ENCODE data around the gene ATP9A.
"Not testable (repeated sequence)": the region's sequence is repeated elsewhere in the genome, so short reads cannot be mapped to it uniquely, and the experiment has no call there.

Gene ATP9A

DNA sequence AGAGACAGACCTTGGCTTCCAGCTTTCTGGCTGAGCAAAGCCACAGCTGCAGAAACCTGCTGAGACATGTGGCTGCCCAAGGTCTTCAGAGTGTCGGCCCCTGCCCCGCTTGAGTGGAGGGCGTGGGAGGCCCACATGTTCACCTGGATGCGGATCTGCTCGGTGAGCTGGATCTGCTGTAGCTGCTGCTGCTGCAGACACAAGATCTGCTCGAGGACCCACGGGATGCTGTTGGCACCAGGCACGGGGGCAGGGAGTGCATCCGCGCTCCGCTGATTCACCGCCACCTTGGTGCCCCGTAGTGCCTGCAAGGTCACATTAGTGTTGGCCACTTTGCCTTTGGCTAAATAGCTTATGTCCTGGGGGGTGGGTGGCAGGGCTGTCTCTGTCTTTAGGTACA, 23.4 kb upstream of the ATP9A start:
- no peak for DNase-seq (ENCODE audit: low read depth in 2 of 2)

DNA sequence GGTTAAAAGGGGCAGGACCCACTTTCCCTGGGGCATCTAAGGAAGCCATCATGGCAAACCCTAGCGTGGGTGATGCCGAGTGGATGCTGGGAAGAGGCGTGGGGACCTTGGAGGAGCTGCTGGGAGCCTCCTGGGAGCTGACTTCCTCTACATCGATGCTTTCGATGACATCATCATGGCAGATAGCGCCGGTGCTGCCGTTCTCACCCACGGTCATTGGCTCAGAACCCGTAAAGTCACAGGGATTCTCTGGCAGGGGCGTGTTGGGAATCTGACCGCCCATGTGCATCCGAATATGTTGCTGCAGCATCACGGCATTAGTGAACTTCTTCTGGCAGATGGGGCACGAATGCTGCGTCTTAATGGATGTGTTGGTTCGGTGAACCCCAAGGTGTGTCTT, 22.1 kb upstream of the ATP9A start:
- DNase-seq (ENCODE audit: low read depth in 2 of 2), result no peak

DNA sequence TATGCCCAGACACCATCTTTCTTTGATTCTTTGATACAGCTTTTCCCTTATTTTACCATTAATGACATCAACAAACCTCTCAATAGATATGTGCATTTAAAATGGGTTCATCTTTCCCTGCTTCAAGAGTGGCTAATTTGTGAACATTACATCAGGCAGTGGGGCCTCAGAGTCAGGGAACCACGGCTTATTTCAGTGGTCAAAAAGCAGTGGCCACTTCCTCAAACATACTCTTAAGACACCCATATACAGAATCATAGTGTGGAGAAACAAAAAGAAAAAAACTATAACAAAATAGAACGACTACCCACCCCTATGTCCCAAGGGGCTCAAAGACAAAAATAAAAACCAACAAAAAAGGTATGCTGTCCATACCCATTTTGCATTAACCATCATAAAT, 21.2 kb upstream of the ATP9A start:
- DNase-seq (ENCODE audit: low read depth in 2 of 2), result no peak

DNA sequence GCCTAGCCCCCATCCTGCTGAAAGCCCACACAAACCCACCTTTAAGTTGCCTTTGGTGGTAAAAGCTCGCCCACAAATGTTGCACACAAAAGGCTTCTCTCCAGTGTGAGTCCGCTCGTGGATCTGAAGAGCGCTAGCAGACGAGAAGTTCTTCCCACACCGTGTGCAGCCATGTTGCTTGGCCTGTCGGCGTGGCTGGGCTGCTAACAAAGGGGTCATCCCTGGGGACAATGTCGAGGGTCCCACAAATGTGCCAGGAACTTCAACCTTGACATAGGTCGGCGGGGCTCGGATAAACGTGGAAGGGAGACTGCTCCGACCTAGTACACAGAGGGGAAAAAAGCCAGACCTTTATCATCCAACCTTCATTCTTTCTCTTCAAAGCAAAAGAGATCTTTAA, 20.6 kb upstream of the ATP9A start:
- DNase-seq (ENCODE audit: low read depth in 2 of 2), result no peak

DNA sequence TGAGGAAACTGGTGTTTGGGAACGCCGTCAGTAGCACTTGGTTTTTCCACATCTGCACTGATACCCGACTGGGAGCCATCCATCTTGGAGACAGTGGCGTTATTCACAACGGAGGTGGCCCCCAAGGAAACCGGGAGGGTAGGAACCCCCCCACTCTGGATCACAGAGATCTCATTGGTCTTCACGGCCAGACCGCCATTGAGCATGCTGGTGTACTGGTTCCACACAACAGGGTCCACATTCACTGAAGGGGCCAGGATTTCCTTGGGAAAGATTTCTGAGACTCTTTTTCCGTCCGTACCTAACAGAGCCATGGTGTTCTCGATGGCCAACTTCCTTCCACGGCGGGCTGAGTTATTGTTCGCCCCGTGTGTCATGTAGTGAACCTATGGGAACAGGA, 16.1 kb upstream of the ATP9A start:
- no peak for DNase-seq (ENCODE audit: low read depth in 2 of 2)

DNA sequence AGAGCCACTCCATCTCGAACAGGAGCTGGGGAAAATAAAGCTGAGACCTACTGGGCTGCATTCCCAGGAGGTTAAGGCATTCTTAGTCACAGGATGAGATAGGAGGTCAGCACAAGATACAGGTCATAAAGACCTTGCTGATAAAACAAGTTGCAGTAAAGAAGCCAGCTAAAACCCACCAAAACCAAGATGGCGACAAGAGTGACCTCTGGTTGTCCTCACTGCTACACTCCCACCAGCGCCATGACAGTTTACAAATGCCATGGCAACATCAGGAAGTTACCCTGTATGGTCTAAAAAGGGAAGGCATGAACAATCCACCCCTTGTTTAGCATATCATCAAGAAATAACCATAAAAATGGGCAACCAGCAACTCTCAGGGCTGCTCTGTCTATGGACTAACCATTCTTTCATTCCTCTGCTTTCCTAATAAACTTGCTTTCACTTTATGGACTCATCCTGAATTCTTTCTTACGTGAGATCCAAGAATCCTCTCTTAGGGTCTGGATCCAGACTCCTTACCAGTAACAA, 10.1 kb upstream of the ATP9A start:
- not testable (repeated sequence) for DNase-seq (ENCODE audit: low read depth in 2 of 2)

DNA sequence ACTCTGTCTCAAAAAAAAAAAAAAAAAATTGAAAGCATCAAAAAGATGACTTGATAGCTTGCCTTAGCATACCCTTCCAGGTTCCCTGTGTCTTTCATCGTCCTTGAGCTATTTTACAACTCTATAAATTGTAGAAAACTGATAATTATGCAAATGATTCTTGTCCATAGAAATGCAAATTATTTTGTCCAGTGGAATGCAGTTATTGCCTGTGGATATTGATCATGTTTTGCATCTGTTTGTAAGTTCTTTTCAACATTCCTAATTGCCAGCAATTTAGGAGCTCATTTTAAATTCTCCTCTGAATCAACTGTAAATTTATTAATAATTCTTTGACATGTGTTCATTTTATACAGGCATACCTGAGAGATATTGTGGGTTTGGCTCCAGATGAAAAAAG, 7.1 kb upstream of the ATP9A start:
- no peak for DNase-seq (ENCODE audit: low read depth in 2 of 2)

DNA sequence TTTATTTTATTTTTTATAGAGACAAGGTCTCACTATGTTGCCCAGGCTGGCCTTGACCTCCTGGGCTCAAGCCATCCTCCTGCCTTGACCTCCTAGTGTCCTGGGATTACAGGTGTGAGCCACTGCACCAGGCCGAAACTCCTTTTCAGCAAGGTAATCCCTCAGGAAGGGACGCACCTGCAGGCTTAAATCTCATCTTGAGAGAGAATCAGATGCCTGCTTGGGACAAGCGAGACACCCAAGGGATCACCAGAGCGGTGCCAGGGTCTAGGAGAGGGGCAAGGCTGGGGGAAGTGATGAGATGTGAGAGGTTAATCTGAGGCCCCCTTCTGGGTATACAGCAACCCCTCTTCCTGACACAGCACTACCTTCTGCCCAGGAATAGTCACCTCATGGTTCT, 4.0 kb upstream of the ATP9A start:
- no peak for DNase-seq (ENCODE audit: low read depth in 2 of 2)

DNA sequence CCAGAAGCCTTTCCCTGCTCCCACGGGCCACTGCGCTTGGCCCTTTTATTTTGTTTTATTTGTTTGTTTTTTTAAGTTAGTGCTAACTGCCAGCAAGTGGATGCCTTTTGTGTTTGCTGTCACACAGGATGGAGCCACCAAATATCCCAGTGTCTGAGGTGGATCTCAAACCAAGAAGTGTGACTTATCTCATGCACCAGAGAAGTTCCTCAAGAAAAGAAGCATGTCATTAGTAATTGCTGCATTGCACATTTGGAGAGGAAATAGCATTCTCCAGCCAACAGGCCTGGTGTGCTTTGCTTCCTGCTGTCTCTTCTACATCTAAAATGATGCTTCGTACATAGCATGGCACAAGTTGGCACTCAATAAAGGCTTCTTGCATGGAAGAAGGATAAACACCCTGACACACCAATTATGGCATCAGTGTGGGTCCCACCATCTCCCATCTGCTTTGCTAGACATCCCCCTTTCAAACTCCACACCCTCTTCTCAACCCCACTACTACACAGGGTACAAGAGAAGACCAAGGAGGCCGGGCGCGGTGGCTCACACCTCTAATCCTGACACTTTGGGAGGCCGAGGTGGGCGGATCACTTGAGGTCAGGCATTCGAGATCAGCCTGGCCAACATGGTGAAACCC, 1.9 kb upstream of the ATP9A start:
- DNase-seq (ENCODE audit: low read depth in 2 of 2), result no peak

DNA sequence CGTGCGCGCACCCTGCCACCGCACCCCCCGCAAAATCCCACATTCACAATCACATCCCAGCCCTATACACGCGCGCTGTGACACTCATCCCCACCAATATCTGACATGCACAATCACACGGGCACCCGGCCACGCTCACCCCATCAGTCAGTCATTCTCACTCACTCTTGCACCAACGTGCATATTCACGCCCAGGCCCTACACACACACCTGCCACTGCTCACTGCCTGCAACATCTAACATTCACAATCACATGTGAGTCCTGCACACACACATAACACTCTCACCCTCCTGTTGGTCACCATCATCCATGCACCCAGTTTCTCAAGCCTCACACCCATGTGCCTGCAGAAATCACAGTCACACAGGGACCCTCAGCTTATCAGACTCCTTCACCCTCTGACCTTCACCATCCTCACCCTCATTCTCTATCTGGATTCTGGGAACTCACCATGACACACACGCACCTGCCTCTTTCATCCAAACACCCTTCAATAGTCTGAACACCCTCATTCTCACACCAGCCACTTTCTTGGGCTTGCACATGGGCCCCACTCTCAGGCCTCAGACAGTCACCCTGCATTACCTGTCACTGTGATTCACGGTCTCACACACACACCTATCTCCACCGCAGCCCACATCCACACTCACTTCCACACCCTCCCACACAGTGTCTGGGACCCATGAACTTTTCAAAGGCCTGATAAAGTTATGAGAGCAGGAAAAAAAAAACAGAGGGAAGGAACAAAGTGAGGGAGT, 748 bp upstream of the ATP9A start:
- no peak for DNase-seq (ENCODE audit: low read depth in 2 of 2)

DNA sequence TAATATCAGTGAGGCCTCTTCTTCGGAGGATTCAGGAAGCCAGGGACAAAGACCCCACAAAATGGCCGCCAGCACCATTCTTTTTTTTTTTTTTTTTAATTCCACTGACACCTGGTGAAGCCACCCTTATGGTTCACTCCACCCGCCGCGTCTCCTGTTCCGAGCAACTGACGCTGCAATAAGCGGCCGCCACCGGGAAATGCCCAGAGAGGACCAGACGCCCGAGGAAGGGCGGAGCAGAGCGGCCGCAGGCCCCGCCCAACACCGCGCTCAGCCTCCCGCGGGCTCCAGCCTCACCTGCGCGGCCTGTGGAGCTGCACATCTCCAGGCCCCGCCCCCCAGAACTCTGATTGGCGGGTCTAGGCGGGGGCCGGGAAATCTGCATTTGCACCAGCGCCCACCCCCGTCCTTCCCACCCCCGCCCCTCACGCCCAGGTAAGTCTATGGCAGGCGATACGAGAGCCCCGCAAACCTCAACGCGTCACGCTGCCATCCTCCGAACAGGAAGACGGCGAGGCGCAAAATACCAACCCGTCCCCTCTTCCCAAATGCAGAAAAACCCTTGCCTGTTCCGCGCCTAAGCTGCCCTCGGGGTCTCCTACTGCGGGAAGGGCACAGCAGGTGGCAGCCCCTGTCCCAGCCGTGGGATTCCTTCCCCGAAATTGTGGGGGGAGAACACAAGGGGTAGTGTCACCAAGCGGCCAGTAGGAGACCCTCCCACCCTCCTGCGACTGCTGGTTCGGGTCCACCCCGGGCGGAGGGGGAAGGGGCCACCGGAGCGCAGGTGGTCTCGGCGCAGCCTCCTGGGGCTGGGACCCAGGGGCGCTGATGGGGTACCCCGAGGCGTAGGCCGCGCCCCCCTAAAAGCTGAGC, 960 bp downstream of the ATP9A start:
- peak; percentile 1 to 8 for DNase-seq (ENCODE audit: low read depth in 2 of 2)

DNA sequence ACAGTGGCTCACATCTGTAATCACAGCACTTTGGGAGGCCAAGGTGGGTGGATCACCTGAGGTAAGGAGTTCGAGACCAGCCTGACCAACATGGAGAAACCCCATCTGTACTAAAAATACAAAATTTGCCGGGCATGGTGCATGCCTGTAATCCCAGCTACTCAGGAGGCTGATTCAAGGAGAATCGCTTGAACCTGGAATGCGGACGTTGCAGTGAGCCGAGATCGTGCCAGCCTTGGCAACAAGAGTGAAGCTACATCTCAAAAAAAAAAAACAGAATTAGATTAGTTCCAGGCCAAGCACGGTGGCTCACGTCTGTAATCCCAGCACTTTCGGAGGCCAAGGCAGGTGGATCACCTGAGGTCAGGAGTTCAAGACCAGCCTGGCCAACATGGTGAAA, 2.8 kb downstream of the ATP9A start:
- not testable (repeated sequence) for DNase-seq (ENCODE audit: low read depth in 2 of 2)

DNA sequence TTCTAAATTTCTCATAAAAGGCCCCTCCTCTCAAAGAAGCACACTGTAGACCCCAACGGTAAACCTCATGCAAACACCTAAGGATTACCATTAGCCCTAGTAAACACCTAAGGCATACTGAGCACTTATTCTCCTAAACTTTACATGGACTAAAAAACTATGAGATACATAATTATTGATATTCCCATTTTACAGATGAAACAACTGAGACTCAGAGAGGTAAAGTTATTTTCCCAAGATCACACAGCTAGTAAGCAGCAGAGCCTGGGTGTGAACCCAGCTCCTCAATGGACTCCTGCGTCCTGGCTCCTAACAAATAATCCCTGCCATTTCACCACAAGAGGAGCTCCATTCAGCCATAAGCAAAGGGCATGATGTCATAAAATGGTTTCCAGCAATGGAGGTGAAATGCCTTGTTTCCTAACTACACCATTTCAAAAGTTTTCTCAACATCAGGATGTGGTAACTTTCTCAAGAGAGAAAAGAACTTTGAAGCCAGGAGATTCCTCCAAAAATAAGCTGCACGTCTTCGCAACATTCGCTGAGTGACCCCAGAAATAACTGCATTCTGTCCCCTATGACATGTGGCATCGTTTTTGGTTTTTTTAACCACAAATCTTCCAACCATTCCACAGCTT, 4.1 kb downstream of the ATP9A start:
- no peak for DNase-seq (ENCODE audit: low read depth in 2 of 2)

DNA sequence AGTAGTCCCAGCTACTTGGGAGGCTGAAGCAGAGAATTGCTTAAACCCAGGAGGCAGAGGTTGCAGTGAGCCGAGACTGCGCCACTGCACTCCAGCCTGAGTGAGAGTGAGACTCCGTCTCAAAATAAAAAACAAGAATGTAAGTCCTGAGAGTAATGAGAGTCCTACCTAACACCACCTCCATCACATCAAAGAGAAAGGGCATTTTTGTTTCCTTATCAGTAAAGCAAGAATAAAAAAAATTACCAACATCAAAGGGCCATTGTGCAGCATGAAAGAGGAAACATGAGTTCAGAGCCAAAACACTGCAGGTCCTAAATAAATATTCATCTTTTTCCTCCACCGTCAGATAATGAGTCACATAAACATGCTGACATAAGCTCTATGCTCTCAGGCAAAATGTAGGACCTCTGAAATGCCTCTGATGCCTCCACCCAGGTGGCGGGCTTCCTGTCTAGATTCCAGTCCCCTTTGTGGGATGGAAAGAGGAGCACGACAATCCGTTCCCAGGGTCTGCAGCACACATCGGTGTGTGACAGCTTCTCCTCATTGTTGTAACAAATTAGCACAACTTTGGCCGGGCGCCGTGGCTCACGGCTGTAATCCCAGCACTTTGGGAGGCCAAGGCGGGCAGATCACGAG, 7.2 kb downstream of the ATP9A start:
- no peak for DNase-seq (ENCODE audit: low read depth in 2 of 2)

DNA sequence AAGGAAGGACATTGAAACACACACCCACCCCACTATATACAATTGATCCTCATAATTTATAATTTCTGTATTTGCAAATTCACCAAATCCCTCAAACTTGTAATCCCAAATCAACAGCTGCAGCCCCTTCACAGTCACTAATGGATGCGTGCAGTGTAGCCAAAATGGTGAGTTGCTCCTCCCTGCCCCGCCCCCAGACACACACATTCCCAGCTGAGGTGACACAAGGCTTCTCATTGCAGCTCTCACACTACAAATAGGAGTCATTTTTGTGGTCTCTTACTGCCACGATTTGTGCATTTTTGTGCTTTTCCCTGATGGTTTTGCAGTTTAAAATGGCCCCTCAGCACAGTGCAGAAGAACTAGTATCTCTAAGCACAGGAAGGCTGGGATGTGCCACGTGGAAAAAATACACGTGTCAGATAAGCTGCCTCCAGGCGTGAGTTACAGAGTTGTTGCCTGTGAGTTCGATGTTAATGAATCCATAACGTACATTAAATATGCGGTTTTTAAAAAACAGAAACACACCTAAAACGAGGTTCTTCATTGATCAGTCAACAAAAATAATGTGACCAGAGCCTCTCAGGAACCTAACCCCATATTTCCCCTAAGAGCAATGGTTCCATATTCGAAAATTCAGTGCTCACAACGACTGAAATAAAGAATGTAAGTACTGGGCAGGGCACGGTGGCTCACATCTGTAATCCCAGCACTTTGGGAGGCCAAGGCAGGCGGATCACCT, 8.2 kb downstream of the ATP9A start:
- no peak for DNase-seq (ENCODE audit: low read depth in 2 of 2)

DNA sequence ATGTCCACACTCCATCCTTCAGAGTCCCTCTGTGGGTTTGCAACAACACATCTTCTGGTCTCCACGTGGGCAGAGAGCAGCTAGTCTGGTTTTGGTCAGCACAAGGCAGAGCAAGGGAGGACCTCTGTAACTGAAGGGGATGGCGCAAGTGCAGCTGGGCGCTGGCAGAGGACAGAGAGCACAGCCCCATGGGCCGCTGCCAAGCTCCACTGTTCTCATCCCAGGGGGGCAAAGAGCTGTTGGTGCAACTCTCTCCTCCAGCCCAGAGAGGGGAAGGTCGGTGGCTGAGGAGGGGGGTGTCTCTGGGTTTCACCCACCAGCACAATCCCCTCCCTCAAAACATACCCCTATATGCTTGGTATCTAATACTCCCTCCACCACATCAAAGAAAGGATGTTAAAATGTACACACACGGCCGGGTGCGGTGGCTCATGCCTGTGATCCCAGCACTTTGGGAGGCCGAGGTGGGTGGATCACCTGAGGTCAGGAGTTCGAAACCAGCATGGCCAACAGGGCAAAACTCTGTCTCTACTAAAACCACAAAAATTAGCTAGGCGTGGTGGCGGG, 9.1 kb downstream of the ATP9A start:
- no peak for DNase-seq (ENCODE audit: low read depth in 2 of 2)

DNA sequence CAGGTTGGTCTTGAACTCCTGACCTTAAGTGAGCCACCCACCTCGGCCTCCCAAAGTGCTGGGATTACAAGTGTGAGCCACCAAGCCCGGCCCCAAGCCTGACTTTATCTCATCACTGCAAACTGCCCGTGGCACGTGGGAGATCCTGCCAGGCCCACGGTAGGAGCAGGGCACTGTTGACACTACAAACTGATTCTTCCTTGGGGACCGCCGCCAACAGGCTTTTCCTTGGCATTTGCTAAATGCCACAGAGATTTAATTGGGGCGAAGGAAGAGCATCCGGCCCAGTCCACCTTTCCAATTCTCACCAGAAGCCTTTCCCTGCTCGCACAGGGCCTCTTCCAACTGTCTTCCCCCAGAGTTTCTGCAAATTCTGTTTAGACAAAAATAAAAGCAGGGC, 11.0 kb downstream of the ATP9A start:
- DNase-seq (ENCODE audit: low read depth in 2 of 2), result no peak

DNA sequence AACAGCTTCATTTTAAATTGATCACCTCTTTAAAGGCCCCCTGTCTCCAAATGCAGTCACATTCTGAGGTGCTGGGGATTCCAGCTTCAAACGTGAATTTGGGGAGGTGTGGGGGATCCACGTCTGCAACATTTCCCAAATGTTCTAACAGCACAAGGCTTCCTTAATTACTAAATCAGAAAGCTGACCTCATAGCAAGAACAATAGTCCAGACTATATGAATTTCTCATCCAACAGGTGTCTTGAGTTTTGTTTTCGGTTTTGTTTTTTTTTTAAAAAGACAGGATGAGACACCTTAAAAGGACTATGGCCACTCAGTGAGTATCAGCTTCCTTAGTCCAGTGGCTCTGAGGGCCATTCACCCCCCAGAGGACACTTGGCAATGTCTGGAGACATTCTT, 11.5 kb downstream of the ATP9A start:
- no peak for DNase-seq (ENCODE audit: low read depth in 2 of 2)

DNA sequence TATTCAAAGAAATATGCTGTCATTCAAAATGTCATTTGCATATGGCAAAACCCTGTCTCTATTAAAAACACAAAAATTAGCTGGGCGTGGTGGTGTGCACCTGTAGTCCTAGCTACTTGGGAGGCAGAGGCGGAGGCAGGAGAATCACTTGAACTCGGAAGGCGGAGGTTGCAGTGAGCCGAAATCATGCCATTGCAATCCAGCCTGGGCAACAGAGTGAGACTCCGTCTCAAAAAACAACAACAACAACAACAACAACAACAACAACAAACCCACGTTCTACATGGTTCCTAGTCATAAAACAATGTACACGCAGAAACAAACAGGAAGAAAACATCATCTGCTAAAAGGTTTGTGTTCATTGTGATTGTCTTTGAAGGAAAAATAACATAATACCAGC, 15.0 kb downstream of the ATP9A start:
- DNase-seq (ENCODE audit: low read depth in 2 of 2), result not testable (repeated sequence)

DNA sequence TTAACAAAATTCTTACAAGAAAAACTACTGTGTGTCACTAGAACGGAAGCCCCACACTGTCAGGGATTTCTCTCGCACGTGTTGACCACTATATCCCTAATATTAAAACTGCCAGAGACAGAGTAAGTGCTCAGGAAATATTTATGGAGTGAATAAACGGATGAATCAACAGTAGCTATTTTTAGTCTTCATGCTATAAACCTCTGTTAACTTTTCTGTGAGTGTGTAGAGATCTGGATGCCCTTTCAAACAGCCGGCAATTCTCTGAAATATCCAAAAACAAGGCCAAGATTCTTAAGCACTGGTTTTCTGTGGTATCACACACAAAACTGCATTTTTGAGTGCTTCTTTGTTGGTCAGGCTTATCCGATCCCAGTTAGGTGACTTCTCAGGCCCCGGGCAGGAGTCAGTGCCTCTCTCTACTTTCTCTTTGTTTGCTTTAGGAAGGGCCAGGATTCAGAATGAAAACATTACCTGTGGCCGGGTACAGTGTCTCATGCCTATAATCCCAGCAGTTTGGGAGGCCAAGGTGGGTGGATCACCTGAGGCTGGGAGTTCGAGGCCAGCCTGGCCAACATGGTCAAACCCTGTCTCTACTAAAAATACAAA, 15.7 kb downstream of the ATP9A start:
- DNase-seq (ENCODE audit: low read depth in 2 of 2), result no peak
